Measurements from ENCODE around the gene KLK13. TPM values are rescaled to one million over a fixed set of nuclear protein-coding genes. Genes with fewer than 3 reads are reported as not detected.

KLK13 gene
- total RNA-seq, 1 donor from 2014 or later: not detected

DNA sequence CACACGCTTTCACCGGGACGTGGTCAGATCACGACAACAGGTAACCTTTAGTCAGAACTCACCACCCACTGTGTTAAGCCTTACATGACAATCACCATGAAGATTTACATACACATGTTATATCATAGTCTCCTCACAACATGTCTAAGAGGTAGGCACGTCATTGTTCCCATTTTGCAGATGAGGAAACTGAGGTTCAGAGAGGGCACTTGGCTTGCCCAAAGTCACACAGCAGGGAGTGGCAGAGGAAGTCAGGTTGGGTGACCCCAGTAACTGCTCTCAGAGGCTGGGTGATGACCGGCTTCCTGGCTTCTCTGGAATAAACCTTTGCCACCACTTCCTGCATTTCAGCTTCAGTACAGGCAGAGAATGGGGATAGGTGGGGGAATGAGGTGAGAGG is 50.6 kb downstream of the KLK13 start:
- DNase-seq: no peak
- Histone ChIP-seq H3K9me3 (replicated peaks) (no peaks in the 10 kb centered on the region), H3K27ac (replicated peaks) (no peak overlapping the region), H3K36me3 (no peaks in the 10 kb centered on the region), H3K4me1 (peaks cover 15% of the 10 kb centered on the region), H3K4me3 (no peak overlapping the region), H3K27me3 (ENCODE audit: low read depth) (peaks cover 98% of the 10 kb centered on the region)
- intact Hi-C loops (cut with micrococcal nuclease): no loop called here
- no peak for TF ChIP-seq CTCF (IDR thresholded peaks at IDR 0.05; ENCODE audit: borderline replicate concordance)

DNA sequence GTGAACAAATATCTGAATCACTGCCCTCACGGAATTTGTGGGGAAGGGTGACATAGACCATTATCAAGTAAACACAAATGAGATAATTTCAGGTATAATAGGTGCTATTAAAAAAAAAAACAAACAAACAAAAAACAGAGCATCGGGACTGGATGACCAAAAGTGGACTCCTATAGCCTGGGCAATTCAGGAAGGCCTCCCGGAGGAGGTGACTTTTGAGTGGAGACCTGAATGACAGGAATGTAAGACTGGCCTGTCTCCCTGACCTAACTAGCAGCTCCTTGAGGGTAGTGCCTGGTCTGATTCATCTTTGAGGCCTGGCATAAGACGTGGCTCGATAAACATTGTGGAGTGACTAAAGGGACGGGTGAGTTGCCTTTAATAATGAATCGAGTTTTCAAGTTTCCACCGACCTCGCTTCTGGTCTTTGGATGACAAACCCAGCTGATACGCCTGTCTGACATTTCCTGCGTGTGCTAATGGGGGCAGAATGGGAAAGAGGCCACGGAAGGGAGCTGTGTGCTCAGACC is 52.2 kb downstream of the KLK13 start:
- Histone ChIP-seq H3K9me3 (replicated peaks) (no peaks in the 10 kb centered on the region), H3K27ac (replicated peaks) (no peak overlapping the region), H3K36me3 (no peaks in the 10 kb centered on the region), H3K4me3 (no peak overlapping the region), H3K4me1 (peaks cover 7% of the 10 kb centered on the region), H3K27me3 (ENCODE audit: low read depth) (peaks cover 98% of the 10 kb centered on the region)
- no peak for DNase-seq
- intact Hi-C loops (cut with micrococcal nuclease): no loop called here
- no peak for TF ChIP-seq CTCF (IDR thresholded peaks at IDR 0.05; ENCODE audit: borderline replicate concordance)

- Histone ChIP-seq H3K9me3 (replicated peaks) (no peaks in the 10 kb centered on the region), H3K27me3 (ENCODE audit: low read depth) (peaks cover 96% of the 10 kb centered on the region), H3K4me3 (no peak overlapping the region), H3K36me3 (no peaks in the 10 kb centered on the region), H3K27ac (replicated peaks) (no peak overlapping the region), H3K4me1 (no peaks in the 10 kb centered on the region)
- no peak for DNase-seq
- intact Hi-C loops (cut with micrococcal nuclease): no loop called here
- no peak for TF ChIP-seq CTCF (IDR thresholded peaks at IDR 0.05; ENCODE audit: borderline replicate concordance)
Observed at GRCh38 chr19:51010066-51010795, 54.7 kb downstream of the KLK13 start.

- Histone ChIP-seq H3K9me3 (replicated peaks) (no peaks in the 10 kb centered on the region), H3K36me3 (no peaks in the 10 kb centered on the region), H3K27ac (replicated peaks) (no peak overlapping the region), H3K4me1 (no peaks in the 10 kb centered on the region), H3K4me3 (no peak overlapping the region), H3K27me3 (ENCODE audit: low read depth) (peaks cover 96% of the 10 kb centered on the region)
- no peak for TF ChIP-seq CTCF (IDR thresholded peaks at IDR 0.05; ENCODE audit: borderline replicate concordance)
- DNase-seq: no peak
- intact Hi-C loops (cut with micrococcal nuclease): no loop called here
Observed at GRCh38 chr19:51009061-51009891, 55.6 kb downstream of the KLK13 start.

DNA sequence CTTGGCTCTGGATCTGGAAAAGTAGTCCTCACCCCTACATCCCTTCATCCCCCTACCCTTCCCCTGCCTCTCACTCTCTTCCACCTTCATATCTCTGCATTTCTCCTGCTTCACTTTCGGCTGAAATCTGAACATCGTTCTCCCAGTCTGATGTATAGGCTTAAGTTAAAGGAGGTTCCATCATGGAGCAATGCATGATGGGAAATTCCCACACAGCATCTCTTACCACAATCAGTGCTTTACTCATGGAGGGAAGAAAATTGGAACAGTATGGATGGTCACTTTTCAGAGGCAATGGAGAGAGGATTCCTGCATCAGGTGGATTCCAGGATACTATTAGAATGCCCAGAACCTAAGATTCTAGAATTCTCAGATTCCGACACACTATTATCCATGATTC is 57.4 kb downstream of the KLK13 start:
- H3K36me3 ChIP-seq: no peaks in the 10 kb centered on the region
- H3K27ac ChIP-seq (replicated peaks): no peak overlapping the region
- DNase-seq: no peak
- H3K4me1 ChIP-seq: no peaks in the 10 kb centered on the region
- TF ChIP-seq CTCF (IDR thresholded peaks at IDR 0.05; ENCODE audit: borderline replicate concordance): no peak
- intact Hi-C loops (cut with micrococcal nuclease): no loop called here
- peaks cover 98% of the 10 kb centered on the region for H3K27me3 ChIP-seq (ENCODE audit: low read depth)
- no peak overlapping the region for H3K4me3 ChIP-seq
- H3K9me3 ChIP-seq (replicated peaks): no peaks in the 10 kb centered on the region
